NCI-H1417 (cell line): ENCODE results near the gene HHAT.

ENCODE experiments used
- DNase-seq, 3 experiments: peaks; one replicate each; lab custom pipeline; 2025; lab: John Stamatoyannopoulos, UW

The HHAT gene

GRCh38 chr1:210328746-210329503, at the start of gene HHAT:
Gene HHAT, plus strand, starts transcription at chr1:210328902. Its CDS starts 20,074 bp downstream, at chr1:210348976.
- DNase-seq: peak; percentile 39 to 89 (median 88)

- no peak for DNase-seq
These were observed 48.5 kb upstream of the HHAT start for GRCh38 chr1:210280221-210280620.

GRCh38 chr1:210288116-210288515, 40.6 kb upstream of the HHAT start:
- DNase-seq: no peak

- DNase-seq: no peak
These were observed 39.5 kb upstream of the HHAT start for GRCh38 chr1:210289248-210289647.

GRCh38 chr1:210291081-210291764, 37.5 kb upstream of the HHAT start:
- DNase-seq: no peak

- DNase-seq: no peak
These were observed 36.9 kb upstream of the HHAT start for GRCh38 chr1:210291786-210292230.

GRCh38 chr1:210292231-210292871, 36.4 kb upstream of the HHAT start:
- DNase-seq: peak; percentile 22 to 84 (median 73)

GRCh38 chr1:210293171-210293607, 35.5 kb upstream of the HHAT start:
- DNase-seq: no peak

GRCh38 chr1:210294999-210295745, 33.5 kb upstream of the HHAT start:
- peak; percentile 49 to 81 (median 80) for DNase-seq

GRCh38 chr1:210296682-210297081, 32.0 kb upstream of the HHAT start:
- DNase-seq: no peak

GRCh38 chr1:210298296-210298695, 30.4 kb upstream of the HHAT start:
- DNase-seq: no peak

DNA sequence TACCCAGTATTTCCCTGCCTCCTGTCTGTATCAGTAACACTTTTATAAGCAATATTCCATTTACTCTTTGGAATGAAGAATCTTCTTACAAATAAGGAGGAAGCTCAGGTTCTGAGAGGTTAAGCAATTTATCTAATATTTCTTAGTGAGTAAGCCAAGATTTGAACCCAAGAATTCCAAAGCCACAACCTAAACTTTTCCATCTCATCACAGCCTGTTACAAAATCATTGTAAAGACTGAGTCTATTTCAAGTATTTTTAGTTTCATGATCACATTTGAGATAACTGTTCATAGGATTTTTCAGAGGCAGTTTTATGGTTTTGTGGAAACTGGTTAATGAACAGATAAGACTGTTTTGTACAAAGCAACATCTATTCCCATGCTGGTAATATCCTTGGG, 29.8 kb upstream of the HHAT start:
- DNase-seq: no peak

GRCh38 chr1:210299501-210299900, 29.2 kb upstream of the HHAT start:
- no peak for DNase-seq

DNA sequence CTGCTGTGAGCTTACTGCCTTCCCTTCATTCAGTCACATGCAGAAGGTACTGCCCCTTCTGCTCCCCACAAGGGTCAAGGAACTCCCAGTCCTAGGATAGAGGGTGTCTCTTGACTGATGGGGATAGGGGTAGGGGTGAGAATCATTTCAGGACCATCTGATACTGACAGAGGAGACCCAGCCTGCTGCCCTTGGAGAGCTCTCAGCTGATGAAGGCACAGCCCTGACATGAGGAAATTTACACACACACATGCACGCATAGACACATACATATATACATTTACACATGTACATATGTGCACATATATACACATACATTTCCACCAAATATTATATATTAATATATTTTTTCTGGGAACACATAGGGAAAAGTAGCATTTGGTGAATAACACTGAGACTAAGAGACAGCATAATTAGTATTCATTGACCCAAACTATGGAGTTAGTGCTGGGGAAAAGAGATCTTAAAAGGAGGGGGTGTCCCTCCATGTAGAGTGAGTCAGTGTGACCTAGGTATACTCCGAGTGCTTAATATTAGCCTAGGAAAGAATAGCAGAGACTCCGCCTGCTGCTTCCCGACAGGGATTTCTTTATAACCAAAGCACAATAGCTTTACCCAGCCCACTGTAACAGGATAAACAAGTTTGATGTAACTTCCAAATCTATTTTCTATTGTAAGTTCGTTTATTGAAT, 27.6 kb upstream of the HHAT start:
- DNase-seq: no peak

DNA sequence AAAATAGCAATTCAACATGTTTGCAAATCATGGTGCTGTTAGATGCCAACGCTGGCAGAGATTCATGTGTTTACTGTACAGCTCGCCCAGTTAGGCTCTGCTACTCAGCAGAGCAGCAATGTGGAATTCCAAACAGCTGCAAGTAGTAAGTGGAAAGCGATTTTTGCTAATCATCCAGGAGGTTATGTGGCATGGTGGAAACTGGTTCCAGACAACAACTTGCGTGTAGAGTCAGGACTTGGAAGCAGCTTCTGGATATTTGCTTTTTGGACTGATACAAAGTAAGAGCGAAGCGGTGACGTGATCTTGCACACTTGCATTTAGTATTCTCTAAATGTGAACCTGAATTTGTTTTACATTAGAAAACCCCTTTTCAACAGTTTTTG, 27.1 kb upstream of the HHAT start:
- DNase-seq: no peak

DNA sequence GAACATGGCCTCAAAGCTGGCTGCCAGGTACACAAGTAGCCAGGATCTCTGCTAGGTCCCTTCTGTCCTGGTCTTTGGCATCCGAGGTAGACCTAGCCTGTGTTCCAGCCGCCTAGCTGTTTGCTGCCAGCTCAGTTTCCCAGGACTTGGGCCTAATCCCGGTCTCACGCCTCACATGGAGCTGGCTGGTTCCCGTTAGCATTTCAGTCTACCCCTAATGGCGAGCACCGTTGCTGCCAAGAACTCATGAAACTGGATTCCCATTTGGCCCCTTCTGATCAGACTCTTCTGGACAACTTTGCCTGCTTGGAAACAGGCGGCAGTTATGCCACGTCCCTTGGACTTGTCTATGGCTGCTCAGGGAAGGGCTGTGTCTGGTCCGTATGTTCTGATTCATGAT, 26.2 kb upstream of the HHAT start:
- DNase-seq: no peak

DNA sequence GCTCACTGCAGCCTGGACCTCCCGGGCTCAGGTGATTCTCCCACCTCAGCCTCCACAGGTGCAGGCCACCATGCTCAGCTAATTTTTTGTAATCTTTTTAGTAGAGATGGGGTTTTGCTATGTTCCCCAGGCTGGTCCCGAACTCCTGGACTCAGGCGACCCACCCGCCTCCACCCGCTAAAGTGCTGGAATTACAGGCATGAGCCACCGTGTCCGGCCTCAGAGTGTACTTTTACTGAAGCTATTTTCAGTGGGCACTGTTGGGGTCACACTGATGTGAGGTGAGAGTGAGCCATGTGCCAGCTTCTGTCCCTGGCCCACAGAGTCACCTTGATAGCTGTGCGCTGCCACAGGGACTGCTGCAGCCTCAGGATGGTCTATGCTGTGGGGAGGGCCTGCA, 25.3 kb upstream of the HHAT start:
- DNase-seq: no peak

DNA sequence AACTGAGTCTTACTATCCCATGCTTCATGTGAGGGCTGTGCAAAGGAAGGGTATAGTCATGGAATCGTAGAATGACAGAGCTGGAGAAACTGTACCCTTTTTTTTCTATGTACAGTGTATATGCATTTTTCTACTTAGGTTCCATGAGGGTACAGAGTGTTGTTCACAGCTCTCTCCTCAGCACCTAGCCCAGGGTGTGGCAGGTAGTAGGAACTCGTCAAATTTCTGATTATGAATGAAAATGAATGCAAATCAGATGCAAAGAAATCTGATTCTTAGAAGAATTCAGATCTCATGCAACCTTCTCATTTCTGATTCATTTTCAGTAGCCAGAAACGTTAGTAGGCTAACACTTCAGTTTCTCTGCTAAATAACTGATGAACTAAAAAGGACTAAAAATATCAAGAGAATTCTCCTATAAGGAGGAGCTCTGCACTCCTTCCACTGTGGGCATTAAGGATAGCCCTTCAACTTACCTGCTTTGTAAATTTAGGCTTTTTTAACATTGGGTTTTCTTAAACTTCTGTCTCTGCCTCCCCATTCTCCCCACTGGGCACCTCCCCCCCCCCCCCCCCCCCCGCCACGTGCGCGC, 18.0 kb upstream of the HHAT start:
- no peak for DNase-seq

DNA sequence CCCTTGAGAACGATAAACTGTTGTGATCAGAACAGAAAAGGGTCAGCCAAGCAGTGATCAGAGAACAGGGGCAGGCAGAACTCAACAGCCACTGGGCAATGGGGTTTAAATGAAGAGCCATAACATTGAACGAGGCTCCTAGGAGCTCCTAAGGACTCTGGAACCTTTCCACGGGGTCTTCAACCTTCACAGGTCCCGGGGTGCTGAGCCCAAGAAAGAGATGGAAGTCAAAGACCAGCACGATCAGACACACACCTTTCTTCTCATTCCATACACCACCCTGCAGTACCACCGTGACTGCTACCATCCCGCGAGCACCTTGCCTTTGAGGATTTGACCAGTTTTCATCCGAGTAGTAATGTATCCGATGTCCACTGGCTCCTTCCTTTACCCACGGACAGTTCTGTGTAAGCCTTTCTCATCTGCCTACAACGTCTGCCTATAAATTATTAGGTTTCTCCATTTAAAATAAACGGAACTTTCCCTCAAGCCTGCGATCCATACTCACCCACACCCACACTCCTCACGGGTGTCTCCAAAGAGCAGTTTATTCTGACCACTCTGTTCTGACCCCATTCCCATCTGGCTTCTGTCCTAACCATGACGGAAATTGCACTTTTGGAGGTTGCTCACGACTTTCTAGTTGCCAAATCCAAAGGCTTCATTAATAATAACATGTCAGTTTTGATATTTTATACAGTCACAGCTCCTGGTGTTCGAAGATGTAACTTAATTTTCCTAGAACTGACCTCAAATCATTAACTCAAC, 16.8 kb upstream of the HHAT start:
- DNase-seq: no peak

DNA sequence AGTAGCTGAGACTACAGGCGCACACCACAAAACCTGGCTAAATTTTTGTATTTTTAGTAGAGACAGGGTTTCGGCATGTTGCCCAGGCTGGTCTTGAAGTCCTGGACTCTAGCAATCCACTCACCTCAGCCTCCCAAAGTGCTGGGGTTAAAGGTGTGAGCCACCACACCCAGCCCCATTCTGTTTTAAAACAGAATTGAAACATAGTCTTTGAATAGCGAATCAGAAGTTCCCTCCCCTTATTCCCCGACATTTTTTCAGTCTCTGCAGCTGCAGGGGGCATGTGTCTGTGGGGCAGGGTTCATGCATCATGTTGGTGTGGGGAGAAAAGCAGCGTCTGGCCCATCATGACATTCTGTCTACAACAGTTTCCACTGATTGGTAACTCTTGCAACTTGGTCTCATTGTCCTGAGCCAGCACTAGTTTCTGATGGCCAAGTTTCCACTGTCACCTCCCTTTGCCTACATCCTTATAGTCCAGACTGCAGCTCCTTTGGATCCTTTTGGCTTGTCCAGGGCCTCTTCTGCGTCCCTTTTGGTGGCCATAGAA, 15.6 kb upstream of the HHAT start:
- DNase-seq: no peak
